Breast epithelium (tissue), 3 donors: ENCODE results near the gene UBP1.

Source experiments
- CTCF ChIP-seq, 3 donors: fragments of 450-650 bp; IDR thresholded peaks; one replicate each; pipeline ENCODE4 v1.5.1; 2016 to 2017; ENCODE audit warnings: antibody characterized with exemption in 3 of 3, mild to moderate bottlenecking in 3 of 3, moderate library complexity in 3 of 3
- POLR2A ChIP-seq: fragments of 450-650 bp; IDR thresholded peaks from one replicate; pipeline ENCODE4 v1.6.1; 2016; ENCODE audit warnings: antibody characterized with exemption, mild to moderate bottlenecking, moderate library complexity
- POLR2AphosphoS5 ChIP-seq, 3 donors: sonication (generic); formaldehyde crosslinking; IDR thresholded peaks; one replicate each; pipeline ENCODE4 v1.6.1; 2017; ENCODE audit warnings: antibody characterized with exemption in 3 of 3

- TF ChIP-seq CTCF (IDR thresholded peaks at IDR 0.05), result no peak
- TF ChIP-seq POLR2AphosphoS5 (IDR thresholded peaks at IDR 0.05), result no peak
- no peak for TF ChIP-seq POLR2A
These were observed 53.6 kb downstream of the UBP1 start for GRCh38 chr3:33386631-33387030.
